K562 (cell line): Measurements from ENCODE around the gene SGK1. TPM values are rescaled to one million over a fixed set of nuclear protein-coding genes. Genes with fewer than 3 reads are reported as not detected.
A peak's percentile ranks its signal among the peaks of the same experiment; 100 is the strongest.

ENCODE experiments used
- DNMT1 ChIP-seq: fragments of 450-650 bp; IDR thresholded peaks from 2 replicates; pipeline ENCODE4 v1.6.1; 2016; ENCODE audit warnings: antibody characterized with exemption, mild to moderate bottlenecking
- MBD2 ChIP-seq: sonication (generic); IDR thresholded peaks from 2 replicates; pipeline ENCODE4 v1.6.1; 2016; ENCODE audit warnings: low read depth, borderline replicate concordance
- NFATC3 ChIP-seq: fragments of 450-650 bp; IDR thresholded peaks from 2 replicates; pipeline ENCODE4 v1.6.1; 2017; ENCODE audit warnings: mild to moderate bottlenecking
- NR3C1 ChIP-seq: sonication (generic); formaldehyde crosslinking; IDR thresholded peaks from 2 replicates; pipeline ENCODE4 v1.8.1; 2022; ENCODE audit warnings: missing genetic modification reagents
- NUFIP1 ChIP-seq: fragments of 450-650 bp; IDR thresholded peaks from 2 replicates; pipeline ENCODE4 v1.6.1; 2018; ENCODE audit not compliant: partially characterized antibody
- POU5F1 ChIP-seq: fragments of 150-350 bp; IDR thresholded peaks from 2 replicates; pipeline ENCODE4 v1.6.1; 2014; ENCODE audit warnings: borderline replicate concordance, low read length, low read depth, mild to moderate bottlenecking; ENCODE audit not compliant: partially characterized antibody
- SOX6 ChIP-seq: fragments of 450-650 bp; IDR thresholded peaks from 2 replicates; pipeline ENCODE4 v1.6.1; 2014; ENCODE audit warnings: mild to moderate bottlenecking
- TCF3 ChIP-seq: sonication (generic); formaldehyde crosslinking; IDR thresholded peaks from 2 replicates; pipeline ENCODE4 v1.4.0; 2020; ENCODE audit warnings: mild to moderate bottlenecking, missing genetic modification reagents
- XRCC4 ChIP-seq: IDR thresholded peaks from one replicate; pipeline ENCODE4 v1.6.1; 2011; ENCODE audit not compliant: insufficient read depth, insufficient read length; ENCODE audit errors: extremely low read depth
- ZC3H8 ChIP-seq: fragments of 450-650 bp; IDR thresholded peaks from 2 replicates; pipeline ENCODE4 v1.6.1; 2017
- ZNF347 ChIP-seq: fragments of 450-650 bp; formaldehyde crosslinking; IDR thresholded peaks from 2 replicates; pipeline ENCODE4 v1.4.0; 2020; ENCODE audit warnings: low read depth, mild to moderate bottlenecking, moderate library complexity
- ZNF384 ChIP-seq: IDR thresholded peaks from 2 replicates; pipeline ENCODE4 v1.6.1; 2012; ENCODE audit warnings: low read depth, low read length, improper control_type of control experiment
- ZNF444 ChIP-seq: fragments of 250-450 bp; sonication (Bioruptor Pico); IDR thresholded peaks from 2 replicates; pipeline ENCODE4 v1.4.0; 2020; ENCODE audit warnings: mild to moderate bottlenecking, moderate library complexity
- ZNF699 ChIP-seq: fragments of 250-450 bp; sonication (Bioruptor Pico); IDR thresholded peaks from 2 replicates; pipeline ENCODE4 v1.8.0; 2021; ENCODE audit warnings: mild to moderate bottlenecking, moderate library complexity; ENCODE audit not compliant: insufficient replicate concordance
- ZNF778 ChIP-seq: fragments of 450-650 bp; formaldehyde crosslinking; IDR thresholded peaks from 2 replicates; pipeline ENCODE4 v1.4.0; 2020; ENCODE audit warnings: mild to moderate bottlenecking, moderate library complexity
- polyA plus RNA-seq, 8 experiments: library from polyadenylated mRNA; depleted of rRNA in 4 of 8; stranded (reverse) in 5 of 8; unstranded in 3 of 8; fragments of >200 nt; fragmentation: Nextera tagmentation in 2 of 8; fragmentation: Illumina TruSeq in 1 of 8; extraction: Ambion mirVana in 2 of 8; extraction: Trizol in 1 of 8; gene quantifications; 2 replicates each; pipeline versions ENCODE4 v1.2.1 to v1.2.3, GENCODE V29; 2011 to 2014; ENCODE audit warnings: inconsistent platforms in 1 of 8, missing spikeins in 1 of 8
- total RNA-seq, 7 experiments: library from RNA; depleted of rRNA in 6 of 7; stranded (reverse); fragments of >200 nt in 6 of 7; fragmentation: Illumina TruSeq in 2 of 7; extraction: Trizol in 2 of 7; gene quantifications; 2 replicates each; pipeline versions ENCODE4 v1.2.1 to v1.2.3, GENCODE V29; 2011 to 2021; ENCODE audit warnings: low replicate concordance in 1 of 7
- TF ChIP-seq, protein P1 (sequence below): sonication (generic); formaldehyde crosslinking; IDR thresholded peaks from 2 replicates; pipeline ENCODE4 v1.8.0; 2023; ENCODE audit warnings: missing genetic modification reagents, mild to moderate bottlenecking, borderline replicate concordance
- TF ChIP-seq, protein P2 (sequence below): fragments of 450-650 bp; IDR thresholded peaks from 2 replicates; pipeline ENCODE4 v1.6.1; 2018; ENCODE audit not compliant: partially characterized antibody
- TF ChIP-seq, protein P3 (sequence below): sonication (generic); formaldehyde crosslinking; IDR thresholded peaks from 2 replicates; pipeline ENCODE4 v1.8.0; 2022; ENCODE audit warnings: mild to moderate bottlenecking, missing genetic modification reagents

SGK1 gene
- total and polyA plus RNA-seq, 9 of the 15 experiments (the other 6 are each of a cell fraction or from before 2014, with no cell fraction given), result 3.5 to 7.2 (median 3.9) TPM

DNA sequence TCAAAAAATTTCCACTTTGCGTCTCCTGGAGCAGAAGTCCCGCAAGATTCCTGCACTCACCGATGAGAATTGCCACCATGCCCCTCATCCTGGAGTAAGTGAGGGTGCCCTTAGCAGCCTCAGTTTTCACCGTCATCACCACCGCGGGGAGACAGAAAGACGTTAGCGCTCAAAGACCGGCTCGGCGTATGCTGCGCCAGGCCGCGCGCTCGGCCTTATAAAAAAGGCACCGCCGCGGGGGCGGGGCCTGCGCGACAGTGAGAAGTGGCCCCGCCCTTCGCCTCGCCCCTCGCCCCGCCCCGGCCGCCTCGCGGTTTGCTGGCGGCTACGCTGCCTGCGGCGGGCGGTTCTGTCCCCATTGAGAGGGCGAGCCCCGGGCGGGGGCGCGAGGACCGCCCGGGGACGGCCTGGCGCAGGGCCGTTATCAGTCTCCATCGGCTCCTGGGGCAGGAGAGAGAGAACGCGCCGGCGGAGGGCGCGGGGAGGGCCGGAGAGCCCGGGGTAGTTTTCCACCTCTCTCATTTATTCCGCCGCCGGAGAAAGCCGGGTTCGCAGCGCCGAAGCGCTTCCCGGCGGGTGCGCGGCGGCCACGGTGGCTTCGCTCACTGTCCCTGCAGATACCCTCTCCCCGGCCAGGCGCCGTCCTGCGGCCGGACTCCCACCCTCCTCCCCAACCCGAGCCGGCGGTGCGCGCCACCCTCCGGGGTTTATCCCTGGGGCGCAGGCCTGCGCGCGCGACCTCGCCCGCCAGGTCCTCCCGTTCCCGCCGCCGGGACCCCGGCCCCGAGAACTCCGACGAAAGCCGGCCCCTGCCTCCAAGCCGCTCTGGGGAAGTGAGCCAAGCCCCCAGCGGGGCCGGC, 143.0 kb downstream of the SGK1 start (continued):
- TF ChIP-seq, protein P1, sequence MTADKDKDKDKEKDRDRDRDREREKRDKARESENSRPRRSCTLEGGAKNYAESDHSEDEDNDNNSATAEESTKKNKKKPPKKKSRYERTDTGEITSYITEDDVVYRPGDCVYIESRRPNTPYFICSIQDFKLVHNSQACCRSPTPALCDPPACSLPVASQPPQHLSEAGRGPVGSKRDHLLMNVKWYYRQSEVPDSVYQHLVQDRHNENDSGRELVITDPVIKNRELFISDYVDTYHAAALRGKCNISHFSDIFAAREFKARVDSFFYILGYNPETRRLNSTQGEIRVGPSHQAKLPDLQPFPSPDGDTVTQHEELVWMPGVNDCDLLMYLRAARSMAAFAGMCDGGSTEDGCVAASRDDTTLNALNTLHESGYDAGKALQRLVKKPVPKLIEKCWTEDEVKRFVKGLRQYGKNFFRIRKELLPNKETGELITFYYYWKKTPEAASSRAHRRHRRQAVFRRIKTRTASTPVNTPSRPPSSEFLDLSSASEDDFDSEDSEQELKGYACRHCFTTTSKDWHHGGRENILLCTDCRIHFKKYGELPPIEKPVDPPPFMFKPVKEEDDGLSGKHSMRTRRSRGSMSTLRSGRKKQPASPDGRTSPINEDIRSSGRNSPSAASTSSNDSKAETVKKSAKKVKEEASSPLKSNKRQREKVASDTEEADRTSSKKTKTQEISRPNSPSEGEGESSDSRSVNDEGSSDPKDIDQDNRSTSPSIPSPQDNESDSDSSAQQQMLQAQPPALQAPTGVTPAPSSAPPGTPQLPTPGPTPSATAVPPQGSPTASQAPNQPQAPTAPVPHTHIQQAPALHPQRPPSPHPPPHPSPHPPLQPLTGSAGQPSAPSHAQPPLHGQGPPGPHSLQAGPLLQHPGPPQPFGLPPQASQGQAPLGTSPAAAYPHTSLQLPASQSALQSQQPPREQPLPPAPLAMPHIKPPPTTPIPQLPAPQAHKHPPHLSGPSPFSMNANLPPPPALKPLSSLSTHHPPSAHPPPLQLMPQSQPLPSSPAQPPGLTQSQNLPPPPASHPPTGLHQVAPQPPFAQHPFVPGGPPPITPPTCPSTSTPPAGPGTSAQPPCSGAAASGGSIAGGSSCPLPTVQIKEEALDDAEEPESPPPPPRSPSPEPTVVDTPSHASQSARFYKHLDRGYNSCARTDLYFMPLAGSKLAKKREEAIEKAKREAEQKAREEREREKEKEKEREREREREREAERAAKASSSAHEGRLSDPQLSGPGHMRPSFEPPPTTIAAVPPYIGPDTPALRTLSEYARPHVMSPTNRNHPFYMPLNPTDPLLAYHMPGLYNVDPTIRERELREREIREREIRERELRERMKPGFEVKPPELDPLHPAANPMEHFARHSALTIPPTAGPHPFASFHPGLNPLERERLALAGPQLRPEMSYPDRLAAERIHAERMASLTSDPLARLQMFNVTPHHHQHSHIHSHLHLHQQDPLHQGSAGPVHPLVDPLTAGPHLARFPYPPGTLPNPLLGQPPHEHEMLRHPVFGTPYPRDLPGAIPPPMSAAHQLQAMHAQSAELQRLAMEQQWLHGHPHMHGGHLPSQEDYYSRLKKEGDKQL (CRISPR knock-in tag), result no peak
- peak; percentile 17; the same call in 1 of the 2 replicates for TF ChIP-seq MBD2
- TF ChIP-seq XRCC4, result no peak
- TF ChIP-seq ZC3H8, result no peak
- no peak for TF ChIP-seq DNMT1
- peak; percentile 74 for TF ChIP-seq SOX6
- TF ChIP-seq POU5F1, result no peak
- TF ChIP-seq TCF3, result peak; percentile 30; the same call in 1 of the 2 replicates
- TF ChIP-seq ZNF444, result no peak
- TF ChIP-seq, protein P2, sequence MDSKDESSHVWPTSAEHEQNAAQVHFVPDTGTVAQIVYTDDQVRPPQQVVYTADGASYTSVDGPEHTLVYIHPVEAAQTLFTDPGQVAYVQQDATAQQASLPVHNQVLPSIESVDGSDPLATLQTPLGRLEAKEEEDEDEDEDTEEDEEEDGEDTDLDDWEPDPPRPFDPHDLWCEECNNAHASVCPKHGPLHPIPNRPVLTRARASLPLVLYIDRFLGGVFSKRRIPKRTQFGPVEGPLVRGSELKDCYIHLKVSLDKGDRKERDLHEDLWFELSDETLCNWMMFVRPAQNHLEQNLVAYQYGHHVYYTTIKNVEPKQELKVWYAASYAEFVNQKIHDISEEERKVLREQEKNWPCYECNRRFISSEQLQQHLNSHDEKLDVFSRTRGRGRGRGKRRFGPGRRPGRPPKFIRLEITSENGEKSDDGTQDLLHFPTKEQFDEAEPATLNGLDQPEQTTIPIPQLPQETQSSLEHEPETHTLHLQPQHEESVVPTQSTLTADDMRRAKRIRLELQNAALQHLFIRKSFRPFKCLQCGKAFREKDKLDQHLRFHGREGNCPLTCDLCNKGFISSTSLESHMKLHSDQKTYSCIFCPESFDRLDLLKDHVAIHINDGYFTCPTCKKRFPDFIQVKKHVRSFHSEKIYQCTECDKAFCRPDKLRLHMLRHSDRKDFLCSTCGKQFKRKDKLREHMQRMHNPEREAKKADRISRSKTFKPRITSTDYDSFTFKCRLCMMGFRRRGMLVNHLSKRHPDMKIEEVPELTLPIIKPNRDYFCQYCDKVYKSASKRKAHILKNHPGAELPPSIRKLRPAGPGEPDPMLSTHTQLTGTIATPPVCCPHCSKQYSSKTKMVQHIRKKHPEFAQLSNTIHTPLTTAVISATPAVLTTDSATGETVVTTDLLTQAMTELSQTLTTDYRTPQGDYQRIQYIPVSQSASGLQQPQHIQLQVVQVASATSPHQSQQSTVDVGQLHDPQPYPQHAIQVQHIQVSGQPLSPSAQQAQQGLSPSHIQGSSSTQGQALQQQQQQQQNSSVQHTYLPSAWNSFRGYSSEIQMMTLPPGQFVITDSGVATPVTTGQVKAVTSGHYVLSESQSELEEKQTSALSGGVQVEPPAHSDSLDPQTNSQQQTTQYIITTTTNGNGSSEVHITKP, result no peak
- TF ChIP-seq, protein P3, sequence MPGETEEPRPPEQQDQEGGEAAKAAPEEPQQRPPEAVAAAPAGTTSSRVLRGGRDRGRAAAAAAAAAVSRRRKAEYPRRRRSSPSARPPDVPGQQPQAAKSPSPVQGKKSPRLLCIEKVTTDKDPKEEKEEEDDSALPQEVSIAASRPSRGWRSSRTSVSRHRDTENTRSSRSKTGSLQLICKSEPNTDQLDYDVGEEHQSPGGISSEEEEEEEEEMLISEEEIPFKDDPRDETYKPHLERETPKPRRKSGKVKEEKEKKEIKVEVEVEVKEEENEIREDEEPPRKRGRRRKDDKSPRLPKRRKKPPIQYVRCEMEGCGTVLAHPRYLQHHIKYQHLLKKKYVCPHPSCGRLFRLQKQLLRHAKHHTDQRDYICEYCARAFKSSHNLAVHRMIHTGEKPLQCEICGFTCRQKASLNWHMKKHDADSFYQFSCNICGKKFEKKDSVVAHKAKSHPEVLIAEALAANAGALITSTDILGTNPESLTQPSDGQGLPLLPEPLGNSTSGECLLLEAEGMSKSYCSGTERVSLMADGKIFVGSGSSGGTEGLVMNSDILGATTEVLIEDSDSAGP (CRISPR knock-in tag), result no peak; the same call in 1 of the 2 replicates
- TF ChIP-seq NR3C1 (CRISPR knock-in tag), result 0 out of 2 replicates have a peak, but pooled peaks have one; percentile 17
- TF ChIP-seq ZNF778 (CRISPR knock-in tag), result no peak
- TF ChIP-seq ZNF384, result peak; percentile 61
- no peak for TF ChIP-seq NUFIP1
- no peak for TF ChIP-seq NFATC3
- no peak for TF ChIP-seq ZNF347 (CRISPR knock-in tag)
- no peak for TF ChIP-seq ZNF699 (CRISPR knock-in tag)
